Adrenal gland (tissue), 12 donors: ENCODE measurements around the gene LSM12. TPM values are rescaled to one million over a fixed set of nuclear protein-coding genes. Genes with fewer than 3 reads are reported as not detected.

Source experiments
- DNase-seq, 7 donors: peaks; one replicate each; pipeline ENCODE4 v3.0.0-alpha.2; 2019 to 2020
- H3K27ac ChIP-seq, 5 donors: fragments of 200-600 bp; sonication (generic) in 4 of 5; 1 replicate in 3 of 5; 2 replicates in 2 of 5; pipeline versions ENCODE4 v1.5.1 to v1.8.0; 2016 to 2020; ENCODE audit warnings: mild to moderate bottlenecking in 1 of 5
- H3K27me3 ChIP-seq: fragments of 200-600 bp; 2 replicates; pipeline ENCODE4 v1.8.0; 2021
- H3K36me3 ChIP-seq, 2 donors: fragments of 200-600 bp; replicated peaks in 1 of 2; 1 replicate in 1 of 2; 2 replicates in 1 of 2; pipeline versions ENCODE4 v1.5.1 to v1.8.0; 2018 to 2022
- H3K4me1 ChIP-seq, 2 donors: fragments of 200-600 bp; replicated peaks in 1 of 2; 1 replicate in 1 of 2; 2 replicates in 1 of 2; pipeline versions ENCODE4 v1.5.1 to v1.8.0; 2018 to 2021
- H3K4me3 ChIP-seq, 4 donors: fragments of 200-600 bp; sonication (generic) in 3 of 4; one replicate each; pipeline ENCODE4 v1.5.1; 2016 to 2018
- H3K9me3 ChIP-seq, 3 donors: fragments of 200-600 bp; sonication (generic) in 1 of 3; replicated peaks in 1 of 3; 1 replicate in 2 of 3; 2 replicates in 1 of 3; pipeline versions ENCODE4 v1.5.1 to v1.8.0; 2016 to 2021
- CTCF ChIP-seq, 6 experiments: fragments of 450-650 bp in 4 of 6; fragments of 200-600 bp in 2 of 6; sonication (generic) in 1 of 6; IDR thresholded peaks; 1 replicate in 5 of 6; 2 replicates in 1 of 6; pipeline versions ENCODE4 v1.5.1 to v1.8.0; 2016 to 2021; ENCODE audit warnings: antibody characterized with exemption in 6 of 6, mild to moderate bottlenecking in 2 of 6, moderate library complexity in 1 of 6
- POLR2A ChIP-seq, 2 donors: fragments of 450-650 bp; IDR thresholded peaks; one replicate each; pipeline ENCODE4 v1.6.1; 2017; ENCODE audit warnings: antibody characterized with exemption in 2 of 2, mild to moderate bottlenecking in 2 of 2, moderate library complexity in 1 of 2
- WGBS, 4 donors: extraction: QIAGEN DNeasy Blood & Tissue Kit in 2 of 4; methylation state at CpG; one replicate each; pipeline versions ENCODE4 v1.1.5 to v1.1.7; 2013 to 2017; 5-methylcytosine and 5-hydroxymethylcytosine counted together
- intact Hi-C, 2 donors: fragments of 100-400 bp; cut with DNase I; formaldehyde crosslinking; loops; one replicate each; pipeline versions ENCODE4 v1.14.1 to v1.15.0; 2022 to 2023
- polyA plus RNA-seq, 3 donors: library from polyadenylated mRNA; stranded (reverse); fragments of 200-250 nt in 2 of 3; fragments of 350-450 nt in 1 of 3; fragmentation: Illumina TruSeq in 1 of 3; extraction: RNeasy Lipid Tissue Mini Kit (QIAGEN cat#74804) in 1 of 3; gene quantifications; one replicate each; pipeline ENCODE4 v1.2.3, GENCODE V29; 2013 to 2014
- total RNA-seq, 9 donors: library from RNA; depleted of rRNA in 4 of 9; stranded (reverse); fragments of >200 nt in 4 of 9; fragments of 120-200 nt in 1 of 9; fragmentation: NEBNext Ultra II Directional in 1 of 9; extraction: Animal tissue kit (Norgen Biotek cat#: 25700) in 1 of 9; gene quantifications; one replicate each; pipeline versions ENCODE4 v1.1.0 to v1.2.4, GENCODE V29; 2013 to 2023
- donor health status: healthy with polysubstance abuse.
- donor health status: Bipolar disorder and iron deficiency.
- donor health status: DM: yes; HTN: yes; CAD: no.
- donor health status: DM: no; HTN: no; CAD: no.
- donor health status: DM: no; HTN: no; CAD: no.
- donor health status: DM: yes; HTN: yes; CAD: no.

Gene LSM12
- total and polyA plus RNA-seq, 12 donors = 19.8 to 54.7 (median 37.3) TPM

DNA sequence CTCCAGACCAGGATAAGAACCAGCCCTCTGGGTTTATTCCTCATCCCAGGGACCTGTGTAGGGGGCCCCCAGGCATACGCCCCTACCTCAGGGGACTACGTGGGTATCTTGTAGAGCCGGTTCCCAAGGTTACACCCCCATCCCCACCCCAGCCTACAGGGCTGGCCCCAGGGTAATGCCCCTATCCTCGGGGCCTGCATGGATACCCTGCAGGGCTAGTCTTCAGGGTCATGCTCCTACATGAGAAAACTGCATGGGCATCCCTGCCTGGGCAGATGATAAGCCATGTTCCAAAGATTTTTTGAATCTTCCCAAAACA is 42.8 kb upstream of the LSM12 start:
- H3K27me3 ChIP-seq = no peaks in the 10 kb centered on the region
- no peak for DNase-seq
- TF ChIP-seq CTCF (IDR thresholded peaks at IDR 0.05) (no peak), POLR2A (IDR thresholded peaks at IDR 0.05) (no peak)
- peaks cover 0 to 5% of the 10 kb centered on the region in 2 donors for H3K36me3 ChIP-seq
- H3K4me1 ChIP-seq = peaks cover 49 to 72% of the 10 kb centered on the region in 2 donors
- intact Hi-C loops = no loop called here
- WGBS, 4 donors = 0 to 61% (median 29%) methylated on average over 1 to 4 of the region's 4 CpGs
- peak overlapping the region in 1 of 4 donors; percentile 4 for H3K4me3 ChIP-seq
- H3K9me3 ChIP-seq = no peaks in the 10 kb centered on the region
- H3K27ac ChIP-seq = peak overlapping the region in 4 of 5 donors; percentile 68 to 88 (median 85)

DNA sequence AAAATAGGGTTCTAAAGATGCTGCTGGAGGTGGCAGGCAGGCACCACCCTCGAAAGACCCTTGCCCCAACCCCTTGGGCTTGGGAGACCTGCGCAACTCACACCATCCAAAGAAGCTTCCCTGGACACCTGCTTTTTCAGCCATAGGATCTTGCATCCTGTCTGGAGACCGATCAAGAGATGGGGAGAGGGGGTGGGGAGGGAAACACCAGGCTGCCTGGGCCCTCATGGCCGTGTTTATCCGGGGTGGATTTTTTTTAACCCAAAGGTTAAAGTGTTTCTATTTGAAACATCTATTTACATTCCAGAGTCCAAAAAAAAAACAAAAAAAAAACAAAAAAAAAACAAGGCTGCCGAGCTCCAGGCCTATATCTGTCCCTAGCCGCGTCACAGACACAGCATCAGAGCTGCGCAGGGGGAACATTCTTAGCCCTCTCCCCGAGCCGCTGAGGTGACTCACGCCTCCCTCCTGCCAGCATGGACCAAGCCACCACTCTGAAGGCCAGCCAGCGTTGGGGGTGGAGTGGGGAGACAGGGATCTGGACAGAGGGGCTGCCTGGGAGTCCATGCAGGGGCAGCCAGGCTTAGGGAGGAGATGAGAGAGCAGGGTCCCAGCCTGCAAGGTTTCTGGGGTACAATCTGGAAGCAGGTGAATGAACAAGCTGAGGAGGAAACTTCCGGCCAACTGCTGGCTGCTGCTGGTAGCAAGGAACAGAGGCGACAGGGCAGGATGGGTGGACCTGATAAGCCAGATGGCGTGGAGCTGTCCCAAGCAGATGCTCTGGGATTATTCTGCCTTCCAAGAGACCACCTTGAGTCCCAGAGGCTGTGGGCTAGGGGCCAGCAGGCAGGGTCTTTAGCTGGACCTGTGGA is 42.2 kb upstream of the LSM12 start:
- H3K27ac ChIP-seq = peak overlapping the region; percentile 70 to 92 (median 84)
- H3K36me3 ChIP-seq = no peaks in the 10 kb centered on the region
- 20 to 31% (median 30%) methylated on average over 12 to 16 of the region's 16 CpGs for WGBS, 4 donors
- H3K4me1 ChIP-seq = peaks cover 49 to 67% of the 10 kb centered on the region in 2 donors
- DNase-seq = peak; percentile 94 to 99 (median 98)
- no peaks in the 10 kb centered on the region for H3K27me3 ChIP-seq
- intact Hi-C loops = no loop called here
- H3K9me3 ChIP-seq = no peaks in the 10 kb centered on the region
- TF ChIP-seq POLR2A (IDR thresholded peaks at IDR 0.05) (peak in 1 of 2 donors; percentile 25), CTCF (IDR thresholded peaks at IDR 0.05) (peak in 2 of 6 experiments; percentile 2 to 15)
- peak overlapping the region in 1 of 4 donors; percentile 29 for H3K4me3 ChIP-seq

- H3K4me3 ChIP-seq = no peak overlapping the region
- H3K27me3 ChIP-seq = no peaks in the 10 kb centered on the region
- H3K27ac ChIP-seq = peak overlapping the region in 1 of 5 donors; percentile 88
- H3K36me3 ChIP-seq = no peaks in the 10 kb centered on the region
- peaks cover 40 to 53% of the 10 kb centered on the region in 2 donors for H3K4me1 ChIP-seq
- no peaks in the 10 kb centered on the region for H3K9me3 ChIP-seq
- DNase-seq = no peak
- intact Hi-C loops = no loop called here
- TF ChIP-seq POLR2A (IDR thresholded peaks at IDR 0.05) (no peak), CTCF (IDR thresholded peaks at IDR 0.05) (no peak)
- WGBS, 4 donors = 94 to 98% (median 97%) methylated on average over 4 of the region's 4 CpGs
Measured at GRCh38 chr17:44106801-44107200, 40.3 kb upstream of the LSM12 start.

DNA sequence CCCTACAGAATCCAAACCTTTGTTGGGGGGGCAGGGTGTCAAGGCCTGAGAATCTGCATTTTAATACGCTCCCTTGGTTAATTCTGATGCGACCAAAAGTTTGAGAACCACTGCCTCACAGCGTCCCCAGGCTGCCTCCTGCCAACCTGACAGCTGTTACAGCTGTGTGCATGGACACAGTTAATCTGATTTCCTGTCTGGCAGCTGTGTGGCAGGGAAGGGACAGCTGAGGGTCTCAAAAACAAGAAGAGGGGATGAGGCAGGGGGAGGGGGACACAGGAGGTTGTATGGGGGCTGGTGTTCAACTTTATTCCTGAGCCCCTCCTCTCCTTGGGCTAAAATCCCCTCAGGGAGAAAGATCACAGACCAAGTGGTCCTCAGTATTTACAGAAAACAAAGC is 39.5 kb upstream of the LSM12 start:
- intact Hi-C loops = no loop called here
- DNase-seq = no peak
- Histone ChIP-seq H3K27ac (peak overlapping the region in 1 of 5 donors; percentile 54), H3K4me1 (peaks cover 34 to 46% of the 10 kb centered on the region in 2 donors), H3K27me3 (no peaks in the 10 kb centered on the region), H3K4me3 (no peak overlapping the region), H3K36me3 (no peaks in the 10 kb centered on the region), H3K9me3 (no peaks in the 10 kb centered on the region)
- TF ChIP-seq CTCF (IDR thresholded peaks at IDR 0.05) (no peak), POLR2A (IDR thresholded peaks at IDR 0.05) (no peak)
- WGBS, 4 donors = 44 to 95% (median 59%) methylated on average over 2 to 3 of the region's 3 CpGs
